T-cell (primary cell): ENCODE data around the gene ZNF835. TPM values are rescaled to one million over a fixed set of nuclear protein-coding genes. Genes with fewer than 3 reads are reported as not detected.

ENCODE experiments used
- ATAC-seq, 4 experiments: fragments of 200-7000 bp in 3 of 4; fragments of 150-1000 bp in 1 of 4; cut with Tn5 transposase; replicated peaks in 1 of 4; 1 replicate in 3 of 4; 2 replicates in 1 of 4; pipeline ENCODE4 v1.10.0; 2021; ENCODE audit warnings: moderate library complexity in 3 of 4, mild to moderate bottlenecking in 2 of 4, moderate number of reproducible peaks in 1 of 4
- CTCF ChIA-PET, 2 donors: fragments of 300-600 bp; sonication (Branson Sonifier 250); formaldehyde crosslinking; loops; one replicate each; lab custom pipeline; 2022; ENCODE audit warnings: antibody characterized with exemption in 2 of 2; lab: Charles Lee
- POLR2A ChIA-PET, 2 donors: fragments of 300-600 bp; sonication (Branson Sonifier 250); formaldehyde crosslinking; loops; one replicate each; lab custom pipeline; 2022; ENCODE audit warnings: antibody characterized with exemption in 2 of 2; lab: Charles Lee
- DNase-seq, 35 experiments: peaks; one replicate each; pipeline versions ENCODE4 v3.0.0 to v3.0.0-alpha.2; 2013 to 2023
- H3K27ac ChIP-seq: one replicate; pipeline ENCODE4 v1.5.1; 2013; ENCODE audit warnings: low read length
- H3K27me3 ChIP-seq, 2 experiments: replicated peaks in 1 of 2; 1 replicate in 1 of 2; 2 replicates in 1 of 2; pipeline versions ENCODE4 v1.6.1 to v1.7.0; 2013; ENCODE audit warnings: low read length in 1 of 2, mixed read lengths in 1 of 2; ENCODE audit not compliant: control insufficient read depth in 2 of 2, insufficient read depth in 2 of 2; ENCODE audit errors: extremely low read depth in 1 of 2
- H3K36me3 ChIP-seq, 2 donors: 1 replicate in 1 of 2; 2 replicates in 1 of 2; pipeline versions ENCODE4 v1.6.1 to v1.7.0; 2013; ENCODE audit warnings: low read length in 1 of 2; ENCODE audit not compliant: control insufficient read depth in 2 of 2, insufficient read depth in 1 of 2; ENCODE audit errors: extremely low read depth in 1 of 2
- H3K4me1 ChIP-seq, 2 experiments: 1 replicate in 1 of 2; 2 replicates in 1 of 2; pipeline versions ENCODE4 v1.6.1 to v1.7.0; 2013; ENCODE audit warnings: low read length in 2 of 2, mixed read lengths in 1 of 2; ENCODE audit not compliant: insufficient read depth in 2 of 2, control insufficient read depth in 1 of 2; ENCODE audit errors: extremely low read depth in 1 of 2
- H3K4me3 ChIP-seq, 2 donors: 1 replicate in 1 of 2; 2 replicates in 1 of 2; pipeline versions ENCODE4 v1.5.1 to v1.7.0; 2013; ENCODE audit warnings: mild to moderate bottlenecking in 2 of 2, low read length in 1 of 2, moderate library complexity in 1 of 2; ENCODE audit not compliant: control insufficient read depth in 1 of 2; ENCODE audit errors: extremely low read depth in 1 of 2
- H3K9me3 ChIP-seq: 2 replicates; pipeline ENCODE4 v1.7.0; 2013
- H3K27ac Mint-ChIP-seq, 2 donors: one replicate each; pipeline ENCODE4 v1.8.0; 2020 to 2021; ENCODE audit warnings: mild to moderate bottlenecking in 2 of 2, mixed read lengths in 2 of 2
- H3K27me3 Mint-ChIP-seq, 2 donors: one replicate each; pipeline ENCODE4 v1.8.0; 2021 to 2022; ENCODE audit warnings: mixed read lengths in 2 of 2
- H3K36me3 Mint-ChIP-seq: one replicate; pipeline ENCODE4 v1.8.0; 2021; ENCODE audit warnings: mixed read lengths
- H3K4me1 Mint-ChIP-seq, 3 donors: one replicate each; pipeline ENCODE4 v1.8.0; 2020 to 2022; ENCODE audit warnings: mixed read lengths in 3 of 3, mild to moderate bottlenecking in 1 of 3
- H3K4me3 Mint-ChIP-seq, 3 donors: one replicate each; pipeline ENCODE4 v1.8.0; 2020 to 2022; ENCODE audit warnings: mild to moderate bottlenecking in 3 of 3, mixed read lengths in 3 of 3, moderate library complexity in 3 of 3
- H3K9me3 Mint-ChIP-seq, 3 donors: one replicate each; pipeline ENCODE4 v1.8.0; 2020 to 2022; ENCODE audit warnings: mixed read lengths in 3 of 3
- WGBS: methylation state at CpG from one replicate; pipeline ENCODE4 v1.1.5; 2013; ENCODE audit warnings: missing lambda C conversion rate; ENCODE audit not compliant: insufficient coverage; 5-methylcytosine and 5-hydroxymethylcytosine counted together
- total RNA-seq, 35 experiments: library from RNA in 6 of 35; stranded (reverse) in 6 of 35; fragments of 120-200 nt in 1 of 35; gene quantifications; one replicate each; pipeline versions ENCODE4 v1.2.1 to v1.2.4 and lab custom pipeline; 2013 to 2026

ZNF835 gene
- total RNA-seq, 5 donors from 2014 or later (not counting 1 experiment from before 2014, with no cell fraction given) = 0.28 to 11.7 (median 4.0) TPM

- peaks cover 20 to 64% (median 61%) of the 10 kb centered on the region in 3 donors for H3K9me3 Mint-ChIP-seq
- ChIA-PET CTCF (no interaction called here), POLR2A (no interaction called here)
- H3K4me3 ChIP-seq = no peak overlapping the region
- peaks cover 13% of the 10 kb centered on the region for H3K36me3 Mint-ChIP-seq
- H3K27ac ChIP-seq = no peak overlapping the region
- H3K27me3 Mint-ChIP-seq = no peaks in the 10 kb centered on the region
- peaks cover 12% of the 10 kb centered on the region for H3K9me3 ChIP-seq
- no peaks in the 10 kb centered on the region for H3K4me1 Mint-ChIP-seq
- no peaks in the 10 kb centered on the region for H3K27me3 ChIP-seq
- H3K4me1 ChIP-seq = no peaks in the 10 kb centered on the region
- 17% methylated on average over 1 of the region's 1 CpG for WGBS
- H3K4me3 Mint-ChIP-seq = no peak overlapping the region
- DNase-seq (no peak), ATAC-seq (no peak)
- H3K27ac Mint-ChIP-seq = no peak overlapping the region
- no peaks in the 10 kb centered on the region for H3K36me3 ChIP-seq
These were observed 38.5 kb downstream of the ZNF835 start for GRCh38 chr19:56633021-56633420.

- CTCF ChIA-PET = no interaction called here
These were observed 45.8 kb downstream of the ZNF835 start for GRCh38 chr19:56625708-56626107.

DNA sequence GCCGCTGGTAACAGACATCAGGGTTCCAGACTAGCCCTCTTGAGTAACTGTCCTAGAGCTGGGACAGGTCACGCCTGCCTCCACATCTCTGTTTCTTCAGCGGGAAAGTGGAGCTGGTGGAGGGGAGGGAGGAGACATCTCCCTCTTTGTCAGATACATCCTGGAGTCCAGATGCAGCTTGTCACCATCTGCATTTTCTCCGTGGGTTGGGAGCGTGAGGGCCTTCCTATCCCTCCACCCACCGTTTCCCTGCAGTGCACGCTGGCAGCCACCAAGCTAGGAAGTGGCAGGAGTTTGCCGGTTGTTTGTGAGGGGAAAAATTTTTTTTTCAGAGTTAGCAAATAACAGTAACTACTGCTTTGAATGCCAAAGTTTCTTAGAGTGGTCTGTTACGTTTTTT is 48.6 kb downstream of the ZNF835 start:
- no peak overlapping the region for H3K4me3 Mint-ChIP-seq
- no peak overlapping the region for H3K27ac ChIP-seq
- peaks cover 12 to 50% (median 34%) of the 10 kb centered on the region in 3 donors for H3K9me3 Mint-ChIP-seq
- no peak for DNase-seq
- no peak overlapping the region for H3K27ac Mint-ChIP-seq
- no peaks in the 10 kb centered on the region for H3K4me1 ChIP-seq
- ChIA-PET POLR2A (no interaction called here), CTCF (no interaction called here)
- peaks cover 77% of the 10 kb centered on the region for H3K36me3 Mint-ChIP-seq
- no peaks in the 10 kb centered on the region for H3K27me3 ChIP-seq
- no peak for ATAC-seq
- peaks cover 7% of the 10 kb centered on the region for H3K9me3 ChIP-seq
- peaks cover 21% of the 10 kb centered on the region in 2 donors for H3K36me3 ChIP-seq
- no peaks in the 10 kb centered on the region for H3K4me1 Mint-ChIP-seq
- peak overlapping the region in 1 of 2 donors; percentile 12 for H3K4me3 ChIP-seq
- WGBS = 100% methylated on average over 1 of the region's 9 CpGs
- H3K27me3 Mint-ChIP-seq = no peaks in the 10 kb centered on the region

More at GRCh38 chr19:56625708-56626107, 45.8 kb downstream of the ZNF835 start:
- H3K4me3 ChIP-seq = no peak overlapping the region
- WGBS = 96% methylated on average over 6 of the region's 9 CpGs
- H3K4me1 Mint-ChIP-seq = no peaks in the 10 kb centered on the region
- no peaks in the 10 kb centered on the region for H3K27me3 ChIP-seq
- H3K36me3 Mint-ChIP-seq = peaks cover 65% of the 10 kb centered on the region
- no peaks in the 10 kb centered on the region for H3K4me1 ChIP-seq
- peaks cover 21% of the 10 kb centered on the region in 2 donors for H3K36me3 ChIP-seq
- H3K9me3 Mint-ChIP-seq = peaks cover 21 to 53% (median 39%) of the 10 kb centered on the region in 3 donors
- H3K27ac Mint-ChIP-seq = no peak overlapping the region
- ATAC-seq (no peak), DNase-seq (no peak)
- no peak overlapping the region for H3K27ac ChIP-seq
- no peak overlapping the region for H3K4me3 Mint-ChIP-seq
- peaks cover 7% of the 10 kb centered on the region for H3K9me3 ChIP-seq
- no peaks in the 10 kb centered on the region for H3K27me3 Mint-ChIP-seq
- POLR2A ChIA-PET = no interaction called here

DNA sequence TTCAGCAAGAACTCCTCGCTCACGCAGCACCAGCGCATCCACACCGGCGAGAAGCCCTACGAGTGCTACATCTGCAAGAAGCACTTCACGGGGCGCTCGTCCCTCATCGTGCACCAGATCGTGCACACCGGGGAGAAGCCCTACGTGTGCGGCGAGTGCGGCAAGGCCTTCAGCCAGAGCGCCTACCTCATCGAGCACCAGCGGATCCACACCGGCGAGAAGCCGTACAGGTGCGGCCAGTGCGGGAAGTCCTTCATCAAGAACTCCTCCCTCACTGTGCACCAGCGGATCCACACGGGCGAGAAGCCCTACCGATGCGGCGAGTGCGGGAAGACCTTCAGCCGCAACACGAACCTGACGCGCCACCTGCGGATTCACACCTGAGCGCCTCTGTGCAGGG is 49.2 kb downstream of the ZNF835 start:
- peaks cover 21 to 27% of the 10 kb centered on the region in 2 donors for H3K36me3 ChIP-seq
- ChIA-PET POLR2A (no interaction called here), CTCF (no interaction called here)
- ATAC-seq (no peak), DNase-seq (no peak)
- H3K4me3 ChIP-seq = peak overlapping the region in 1 of 2 donors; percentile 20
- no peak overlapping the region for H3K4me3 Mint-ChIP-seq
- H3K4me1 Mint-ChIP-seq = no peaks in the 10 kb centered on the region
- peaks cover 7% of the 10 kb centered on the region for H3K9me3 ChIP-seq
- no peak overlapping the region for H3K27ac ChIP-seq
- peaks cover 79% of the 10 kb centered on the region for H3K36me3 Mint-ChIP-seq
- 98% methylated on average over 36 of the region's 37 CpGs for WGBS
- H3K4me1 ChIP-seq = no peaks in the 10 kb centered on the region
- no peaks in the 10 kb centered on the region for H3K27me3 Mint-ChIP-seq
- peaks cover 12 to 50% (median 38%) of the 10 kb centered on the region in 3 donors for H3K9me3 Mint-ChIP-seq
- no peak overlapping the region for H3K27ac Mint-ChIP-seq
- no peaks in the 10 kb centered on the region for H3K27me3 ChIP-seq

GRCh38 chr19:56619121-56619520 is 52.4 kb downstream of the ZNF835 start:
- H3K4me3 ChIP-seq = no peak overlapping the region
- H3K4me3 Mint-ChIP-seq = no peak overlapping the region
- no peak for ATAC-seq
- no peak overlapping the region for H3K27ac Mint-ChIP-seq
- DNase-seq = no peak
- POLR2A ChIA-PET = no interaction called here
- peaks cover 19 to 69% (median 59%) of the 10 kb centered on the region in 3 donors for H3K9me3 Mint-ChIP-seq
- no peaks in the 10 kb centered on the region for H3K4me1 Mint-ChIP-seq
- CTCF ChIA-PET = no interaction called here
- H3K27me3 ChIP-seq = no peaks in the 10 kb centered on the region
- no peaks in the 10 kb centered on the region for H3K4me1 ChIP-seq
- H3K36me3 Mint-ChIP-seq = peaks cover 92% of the 10 kb centered on the region
- peaks cover 9% of the 10 kb centered on the region for H3K9me3 ChIP-seq
- no peaks in the 10 kb centered on the region for H3K27me3 Mint-ChIP-seq
- no peak overlapping the region for H3K27ac ChIP-seq
- WGBS = 87% methylated on average over 2 of the region's 8 CpGs
- peaks cover 18 to 31% of the 10 kb centered on the region in 2 donors for H3K36me3 ChIP-seq

GRCh38 chr19:56617531-56617930 is 54.0 kb downstream of the ZNF835 start:
- 98% methylated on average over 6 of the region's 8 CpGs for WGBS
- Histone ChIP-seq H3K4me1 (no peaks in the 10 kb centered on the region), H3K27ac (no peak overlapping the region), H3K36me3 (peaks cover 13 to 25% of the 10 kb centered on the region in 2 donors), H3K4me3 (no peak overlapping the region), H3K9me3 (peaks cover 6% of the 10 kb centered on the region), H3K27me3 (no peaks in the 10 kb centered on the region)
- DNase-seq = no peak
- ChIA-PET POLR2A (no interaction called here), CTCF (no interaction called here)
- H3K27ac Mint-ChIP-seq = no peak overlapping the region
- no peaks in the 10 kb centered on the region for H3K4me1 Mint-ChIP-seq
- H3K9me3 Mint-ChIP-seq = peaks cover 27 to 74% (median 67%) of the 10 kb centered on the region in 3 donors
- ATAC-seq = no peak
- peaks cover 94% of the 10 kb centered on the region for H3K36me3 Mint-ChIP-seq
- no peaks in the 10 kb centered on the region for H3K27me3 Mint-ChIP-seq
- H3K4me3 Mint-ChIP-seq = no peak overlapping the region

DNA sequence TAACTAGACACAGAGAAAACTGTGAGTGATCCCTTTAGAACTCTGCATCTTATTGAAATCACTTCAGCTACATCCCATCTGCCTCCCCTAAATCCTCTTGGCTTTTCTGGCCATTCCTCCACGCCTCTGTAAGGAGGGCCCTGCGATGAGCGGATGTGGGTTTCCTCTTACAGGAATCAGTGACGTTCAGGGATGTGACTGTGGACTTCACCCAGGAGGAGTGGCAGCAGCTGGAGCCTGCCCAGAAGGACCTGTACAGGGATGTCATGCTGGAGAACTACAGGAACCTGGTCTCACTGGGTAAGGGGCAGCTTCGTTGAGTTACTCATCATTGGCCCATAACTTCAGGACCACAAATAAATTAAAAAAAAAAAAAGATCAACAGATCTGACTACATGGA is 57.9 kb downstream of the ZNF835 start:
- Histone ChIP-seq H3K4me1 (no peaks in the 10 kb centered on the region), H3K27me3 (no peaks in the 10 kb centered on the region), H3K27ac (no peak overlapping the region), H3K4me3 (no peak overlapping the region), H3K9me3 (peaks cover 13% of the 10 kb centered on the region), H3K36me3 (peaks cover 0 to 16% of the 10 kb centered on the region in 2 donors)
- H3K4me1 Mint-ChIP-seq = no peaks in the 10 kb centered on the region
- POLR2A ChIA-PET = no interaction called here
- H3K27ac Mint-ChIP-seq = no peak overlapping the region
- H3K36me3 Mint-ChIP-seq = peaks cover 97% of the 10 kb centered on the region
- peaks cover 29 to 87% (median 69%) of the 10 kb centered on the region in 3 donors for H3K9me3 Mint-ChIP-seq
- no peaks in the 10 kb centered on the region for H3K27me3 Mint-ChIP-seq
- no peak for ATAC-seq
- CTCF ChIA-PET = no interaction called here
- DNase-seq = no peak
- 72% methylated on average over 3 of the region's 5 CpGs for WGBS
- no peak overlapping the region for H3K4me3 Mint-ChIP-seq
